C4-2B (cell line): ENCODE results near the gene ENTPD6.
"Not testable (repeated sequence)": the region's sequence is repeated elsewhere in the genome, so short reads cannot be mapped to it uniquely, and the experiment has no call there.

Source experiments
- H3K27ac ChIP-seq: fragments of 450-650 bp; 2 replicates; pipeline ENCODE4 v1.5.1; 2017
- CTCF ChIP-seq: fragments of 450-650 bp; conservative IDR thresholded peaks from 2 replicates; pipeline ENCODE4 v1.5.1; 2017; ENCODE audit warnings: mild to moderate bottlenecking
- ZFX ChIP-seq: fragments of 450-650 bp; IDR thresholded peaks from 2 replicates; pipeline ENCODE4 v1.6.1; 2017

ENTPD6 gene

GRCh38 chr20:25258828-25259227 lies 63.3 kb downstream of the ENTPD6 start:
- no peak for TF ChIP-seq ZFX
- no peak for TF ChIP-seq CTCF
- H3K27ac ChIP-seq: no peak overlapping the region

- no peak overlapping the region for H3K27ac ChIP-seq
- TF ChIP-seq CTCF (no peak), ZFX (no peak)
Observed at GRCh38 chr20:25259358-25259757, 63.8 kb downstream of the ENTPD6 start.

- TF ChIP-seq CTCF (no peak), ZFX (no peak)
- H3K27ac ChIP-seq: no peak overlapping the region
Observed at GRCh38 chr20:25259788-25260254, 64.3 kb downstream of the ENTPD6 start.

GRCh38 chr20:25260770-25261437 lies 65.4 kb downstream of the ENTPD6 start:
- not testable (repeated sequence) for H3K27ac ChIP-seq

GRCh38 chr20:25269057-25269832 lies 73.7 kb downstream of the ENTPD6 start:
- H3K27ac ChIP-seq: peak overlapping the region; percentile 94; the same call in 1 of the 2 replicates
- TF ChIP-seq CTCF: no peak
- TF ChIP-seq ZFX: no peak

GRCh38 chr20:25269833-25270170 lies 74.3 kb downstream of the ENTPD6 start:
- TF ChIP-seq CTCF (no peak), ZFX (no peak)
- H3K27ac ChIP-seq: peak overlapping the region; percentile 94; the same call in 1 of the 2 replicates

- H3K27ac ChIP-seq: peak overlapping the region; percentile 94
- no peak for TF ChIP-seq CTCF
- TF ChIP-seq ZFX: no peak
Observed at GRCh38 chr20:25270829-25271251, 75.3 kb downstream of the ENTPD6 start.
